Glutamatergic neuron (in vitro differentiated cells): ENCODE measurements around the gene PRPF4. TPM values are rescaled to one million over a fixed set of nuclear protein-coding genes. Genes with fewer than 3 reads are reported as not detected.
"Not testable (repeated sequence)": the region's sequence is repeated elsewhere in the genome, so short reads cannot be mapped to it uniquely, and the experiment has no call there.

ENCODE experiments used
- DNase-seq: peaks from one replicate; pipeline ENCODE4 v3.0.0; 2022
- H3K27ac Mint-ChIP-seq: one replicate; pipeline ENCODE4 v1.8.0; 2020; ENCODE audit warnings: mild to moderate bottlenecking, mixed read lengths, inconsistent platforms; ENCODE audit not compliant: unreplicated experiment
- H3K27me3 Mint-ChIP-seq: one replicate; pipeline ENCODE4 v1.8.0; 2020; ENCODE audit warnings: mild to moderate bottlenecking, moderate library complexity, mixed read lengths, inconsistent platforms; ENCODE audit not compliant: unreplicated experiment
- H3K36me3 Mint-ChIP-seq: one replicate; pipeline ENCODE4 v1.8.0; 2020; ENCODE audit warnings: mild to moderate bottlenecking, mixed read lengths, inconsistent platforms; ENCODE audit not compliant: unreplicated experiment
- H3K4me1 Mint-ChIP-seq: one replicate; pipeline ENCODE4 v1.8.0; 2020; ENCODE audit warnings: mild to moderate bottlenecking, low read depth, mixed read lengths, inconsistent platforms; ENCODE audit not compliant: unreplicated experiment
- H3K4me3 Mint-ChIP-seq: one replicate; pipeline ENCODE4 v1.8.0; 2020; ENCODE audit warnings: mild to moderate bottlenecking, mixed read lengths, inconsistent platforms; ENCODE audit not compliant: unreplicated experiment
- H3K9me3 Mint-ChIP-seq: one replicate; pipeline ENCODE4 v1.8.0; 2020; ENCODE audit warnings: mild to moderate bottlenecking, moderate library complexity, mixed read lengths, inconsistent platforms; ENCODE audit not compliant: unreplicated experiment
- CTCF ChIP-seq: fragments of 200-600 bp; sonication (generic); IDR thresholded peaks from one replicate; pipeline ENCODE4 v1.5.0; 2021; ENCODE audit not compliant: partially characterized antibody, unreplicated experiment
- long read RNA-seq: library from polyadenylated mRNA; unstranded; transcript quantifications from one replicate; pipeline ENCODE4 v2.0.0, GENCODE V29; 2020; ENCODE audit not compliant: unreplicated experiment
- total RNA-seq: library from RNA; stranded (reverse); fragmentation: NEBNext Ultra II Directional; extraction: Animal tissue kit (Norgen Biotek cat#: 25700); gene quantifications from one replicate; pipeline ENCODE4 v1.2.1, GENCODE V29; 2021; ENCODE audit not compliant: unreplicated experiment

Gene PRPF4
- 21.9 TPM for total RNA-seq
- long read RNA-seq, transcript PRPF4-202 (14 exons, 3,212 nt): major isoform, 6 of 15 reads
- long read RNA-seq, partial matches to known transcripts: 5 of 15 reads
- long read RNA-seq, other reads (novel, unspliced or antisense): 2 of 15 reads

GRCh38 chr9:113275157-113276131 is at the start of gene PRPF4, which contains the start of gene CDC26:
Gene PRPF4 (plus strand): TSS chr9:113275658. CDS start chr9:113275744, 86 bp downstream.
Gene CDC26 (minus strand): TSS chr9:113275572. CDS start chr9:113272507, 3,065 bp downstream.
- Mint-ChIP-seq H3K27ac (no peak within 1 kb of the TSS), H3K4me1 (peaks cover 1% of the 10 kb centered on the region), H3K4me3 (no peak within 1 kb of the TSS), H3K9me3 (peaks cover 2% of the 10 kb centered on the region), H3K27me3 (no peaks in the 10 kb centered on the region), H3K36me3 (no peaks in the 10 kb centered on the region)
- TF ChIP-seq CTCF: no peak
- DNase-seq: peak; percentile 96

GRCh38 chr9:113227436-113227835 is 48.0 kb upstream of the PRPF4 start:
- H3K4me3 Mint-ChIP-seq: no peak overlapping the region
- H3K27ac Mint-ChIP-seq: no peak overlapping the region
- peaks cover under 1% of the 10 kb centered on the region for H3K4me1 Mint-ChIP-seq
- no peak for DNase-seq
- no peaks in the 10 kb centered on the region for H3K27me3 Mint-ChIP-seq
- no peak for TF ChIP-seq CTCF
- no peaks in the 10 kb centered on the region for H3K36me3 Mint-ChIP-seq
- no peaks in the 10 kb centered on the region for H3K9me3 Mint-ChIP-seq

GRCh38 chr9:113228130-113228665 is 47.3 kb upstream of the PRPF4 start:
- TF ChIP-seq CTCF: no peak
- H3K36me3 Mint-ChIP-seq: no peaks in the 10 kb centered on the region
- no peak for DNase-seq
- H3K4me3 Mint-ChIP-seq: no peak overlapping the region
- H3K9me3 Mint-ChIP-seq: no peaks in the 10 kb centered on the region
- H3K27ac Mint-ChIP-seq: no peak overlapping the region
- no peaks in the 10 kb centered on the region for H3K4me1 Mint-ChIP-seq
- no peaks in the 10 kb centered on the region for H3K27me3 Mint-ChIP-seq

- TF ChIP-seq CTCF: no peak
Measured at GRCh38 chr9:113231701-113232100, 43.8 kb upstream of the PRPF4 start.

GRCh38 chr9:113235701-113236255 is 39.7 kb upstream of the PRPF4 start:
- H3K36me3 Mint-ChIP-seq, H3K4me3 Mint-ChIP-seq: not testable (repeated sequence)

More at GRCh38 chr9:113231701-113232100, 43.8 kb upstream of the PRPF4 start:
- no peaks in the 10 kb centered on the region for H3K4me1 Mint-ChIP-seq
- DNase-seq: no peak
- H3K27ac Mint-ChIP-seq: no peak overlapping the region
- no peaks in the 10 kb centered on the region for H3K27me3 Mint-ChIP-seq
- peaks cover 2% of the 10 kb centered on the region for H3K9me3 Mint-ChIP-seq
- no peak overlapping the region for H3K4me3 Mint-ChIP-seq
- H3K36me3 Mint-ChIP-seq: no peaks in the 10 kb centered on the region

More at GRCh38 chr9:113235701-113236255, 39.7 kb upstream of the PRPF4 start:
- H3K27me3 Mint-ChIP-seq, DNase-seq, H3K27ac Mint-ChIP-seq, H3K9me3 Mint-ChIP-seq, H3K4me1 Mint-ChIP-seq: not testable (repeated sequence)
